Activated B cell treated with CpG ODN at 0.5 μM for 24 hours (primary cell): Measurements from ENCODE around the gene TPM1. TPM values are rescaled to one million over a fixed set of nuclear protein-coding genes. Genes with fewer than 3 reads are reported as not detected.

Experiments
- ATAC-seq: fragments of 200-7000 bp; cut with Tn5 transposase; one replicate; pipeline ENCODE4 v1.10.0; 2021; ENCODE audit warnings: low read depth, mild to moderate bottlenecking, moderate library complexity
- CTCF ChIA-PET: fragments of 350-600 bp; sonication (Branson Sonifier 250); formaldehyde crosslinking; loops from one replicate; lab custom pipeline; 2021; ENCODE audit warnings: antibody characterized with exemption; lab: Charles Lee
- POLR2A ChIA-PET: fragments of 350-600 bp; sonication (Branson Sonifier 250); formaldehyde crosslinking; loops from one replicate; lab custom pipeline; 2021; ENCODE audit warnings: antibody characterized with exemption; lab: Charles Lee
- DNase-seq: peaks from one replicate; pipeline ENCODE4 v3.0.0; 2022
- H3K27ac Mint-ChIP-seq: one replicate; pipeline ENCODE4 v1.8.0; 2020; ENCODE audit warnings: mixed read lengths
- H3K27me3 Mint-ChIP-seq: one replicate; pipeline ENCODE4 v1.8.0; 2021; ENCODE audit warnings: mixed read lengths
- H3K36me3 Mint-ChIP-seq: one replicate; pipeline ENCODE4 v1.8.0; 2021; ENCODE audit warnings: low read depth, mixed read lengths
- H3K4me1 Mint-ChIP-seq: one replicate; pipeline ENCODE4 v1.8.0; 2021; ENCODE audit warnings: mixed read lengths
- H3K4me3 Mint-ChIP-seq: one replicate; pipeline ENCODE4 v1.8.0; 2020; ENCODE audit warnings: mild to moderate bottlenecking, mixed read lengths
- H3K9me3 Mint-ChIP-seq: one replicate; pipeline ENCODE4 v1.8.0; 2020; ENCODE audit warnings: mixed read lengths
- intact Hi-C: fragments of 100-400 bp; cut with micrococcal nuclease; formaldehyde crosslinking; loops from one replicate; pipeline ENCODE4 v1.15.1; 2024
- total RNA-seq: library from RNA; stranded (reverse); gene quantifications from 2 replicates; pipeline ENCODE4 v1.2.3, GENCODE V29; 2022
- TF ChIP-seq, protein P1 (sequence below): fragments of 200-600 bp; IDR thresholded peaks from one replicate; pipeline ENCODE4 v1.8.0; 2022; ENCODE audit warnings: antibody characterized with exemption, mild to moderate bottlenecking

TPM1 gene
- total RNA-seq, 1 donor from 2014 or later = 7.8 TPM

DNA sequence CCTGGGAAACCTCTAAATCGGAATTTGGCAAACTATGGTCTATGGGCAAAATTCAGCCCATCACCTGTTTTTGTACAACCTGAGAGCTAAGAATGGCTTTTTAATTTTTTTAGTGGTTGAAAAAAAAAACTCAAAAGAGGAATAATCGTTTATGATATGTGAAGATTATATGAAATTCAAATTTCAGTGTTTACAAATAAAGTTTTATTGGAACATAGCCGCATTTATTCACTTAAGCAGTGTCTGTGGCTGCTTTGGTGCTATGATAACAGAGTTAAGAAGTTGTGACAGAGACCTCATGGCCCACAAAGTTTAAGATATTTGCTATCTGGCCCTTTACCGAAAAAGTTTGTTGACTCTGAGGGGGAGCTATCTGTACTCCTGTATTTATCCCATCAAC lies 42.7 kb downstream of the TPM1 start:
- Mint-ChIP-seq H3K27ac (no peak overlapping the region), H3K36me3 (no peaks in the 10 kb centered on the region), H3K4me3 (no peak overlapping the region), H3K27me3 (peaks cover 7% of the 10 kb centered on the region), H3K4me1 (no peaks in the 10 kb centered on the region), H3K9me3 (no peaks in the 10 kb centered on the region)
- intact Hi-C loops = no loop called here
- CTCF ChIA-PET = no interaction called here
- ATAC-seq = no peak
- POLR2A ChIA-PET = no interaction called here
- TF ChIP-seq, protein P1, sequence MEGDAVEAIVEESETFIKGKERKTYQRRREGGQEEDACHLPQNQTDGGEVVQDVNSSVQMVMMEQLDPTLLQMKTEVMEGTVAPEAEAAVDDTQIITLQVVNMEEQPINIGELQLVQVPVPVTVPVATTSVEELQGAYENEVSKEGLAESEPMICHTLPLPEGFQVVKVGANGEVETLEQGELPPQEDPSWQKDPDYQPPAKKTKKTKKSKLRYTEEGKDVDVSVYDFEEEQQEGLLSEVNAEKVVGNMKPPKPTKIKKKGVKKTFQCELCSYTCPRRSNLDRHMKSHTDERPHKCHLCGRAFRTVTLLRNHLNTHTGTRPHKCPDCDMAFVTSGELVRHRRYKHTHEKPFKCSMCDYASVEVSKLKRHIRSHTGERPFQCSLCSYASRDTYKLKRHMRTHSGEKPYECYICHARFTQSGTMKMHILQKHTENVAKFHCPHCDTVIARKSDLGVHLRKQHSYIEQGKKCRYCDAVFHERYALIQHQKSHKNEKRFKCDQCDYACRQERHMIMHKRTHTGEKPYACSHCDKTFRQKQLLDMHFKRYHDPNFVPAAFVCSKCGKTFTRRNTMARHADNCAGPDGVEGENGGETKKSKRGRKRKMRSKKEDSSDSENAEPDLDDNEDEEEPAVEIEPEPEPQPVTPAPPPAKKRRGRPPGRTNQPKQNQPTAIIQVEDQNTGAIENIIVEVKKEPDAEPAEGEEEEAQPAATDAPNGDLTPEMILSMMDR = no peak
- no peak for DNase-seq

DNA sequence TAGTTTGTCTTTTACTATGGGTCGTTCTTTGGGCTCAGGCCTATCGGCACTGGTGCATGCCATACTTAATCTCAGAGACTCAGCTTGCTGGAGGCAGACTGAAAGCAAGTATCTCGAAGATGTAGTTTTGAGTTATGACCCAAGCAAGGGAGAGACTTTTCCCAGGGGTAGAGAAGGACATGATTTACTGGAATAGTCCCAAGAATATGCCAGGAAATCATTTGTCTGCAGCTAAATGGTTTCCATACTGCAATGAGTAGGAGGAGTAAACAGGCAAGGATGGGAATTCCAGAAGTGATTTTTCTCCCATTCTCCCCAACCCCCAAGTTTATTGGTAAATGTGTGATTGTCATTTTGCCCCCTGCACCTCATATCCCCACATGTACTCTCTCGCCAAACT lies 43.7 kb downstream of the TPM1 start:
- no peaks in the 10 kb centered on the region for H3K4me1 Mint-ChIP-seq
- H3K27ac Mint-ChIP-seq = no peak overlapping the region
- intact Hi-C loops = no loop called here
- ATAC-seq = no peak
- H3K4me3 Mint-ChIP-seq = no peak overlapping the region
- H3K27me3 Mint-ChIP-seq = peaks cover 3% of the 10 kb centered on the region
- no peak for DNase-seq
- H3K36me3 Mint-ChIP-seq = no peaks in the 10 kb centered on the region
- no peaks in the 10 kb centered on the region for H3K9me3 Mint-ChIP-seq
- TF ChIP-seq, protein P1 = no peak
- CTCF ChIA-PET = no interaction called here
- POLR2A ChIA-PET = no interaction called here

DNA sequence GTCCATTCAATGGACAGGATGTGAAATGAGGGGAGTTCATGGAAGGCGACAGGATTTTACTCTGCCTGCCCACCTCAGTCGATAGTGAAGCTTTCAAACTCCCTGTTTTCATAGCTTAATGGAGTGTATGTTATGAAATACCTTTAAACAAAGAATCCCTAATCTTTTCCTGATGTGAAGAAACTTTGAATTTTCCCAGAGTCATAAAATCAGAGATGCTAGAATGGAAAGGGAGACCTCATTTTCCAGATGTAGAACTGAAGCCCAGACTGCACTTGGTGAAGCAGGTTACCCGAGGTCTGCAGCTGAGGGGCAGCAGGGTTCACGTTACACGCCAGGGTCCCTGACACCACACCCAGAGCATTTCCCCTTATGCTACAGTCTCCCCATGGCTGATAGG lies 44.4 kb downstream of the TPM1 start:
- ATAC-seq (no peak), DNase-seq (no peak)
- TF ChIP-seq, protein P1 = no peak
- intact Hi-C loops = no loop called here
- Mint-ChIP-seq H3K36me3 (no peaks in the 10 kb centered on the region), H3K27me3 (no peaks in the 10 kb centered on the region), H3K4me3 (no peak overlapping the region), H3K4me1 (no peaks in the 10 kb centered on the region), H3K9me3 (no peaks in the 10 kb centered on the region), H3K27ac (no peak overlapping the region)
- ChIA-PET CTCF (no interaction called here), POLR2A (no interaction called here)

DNA sequence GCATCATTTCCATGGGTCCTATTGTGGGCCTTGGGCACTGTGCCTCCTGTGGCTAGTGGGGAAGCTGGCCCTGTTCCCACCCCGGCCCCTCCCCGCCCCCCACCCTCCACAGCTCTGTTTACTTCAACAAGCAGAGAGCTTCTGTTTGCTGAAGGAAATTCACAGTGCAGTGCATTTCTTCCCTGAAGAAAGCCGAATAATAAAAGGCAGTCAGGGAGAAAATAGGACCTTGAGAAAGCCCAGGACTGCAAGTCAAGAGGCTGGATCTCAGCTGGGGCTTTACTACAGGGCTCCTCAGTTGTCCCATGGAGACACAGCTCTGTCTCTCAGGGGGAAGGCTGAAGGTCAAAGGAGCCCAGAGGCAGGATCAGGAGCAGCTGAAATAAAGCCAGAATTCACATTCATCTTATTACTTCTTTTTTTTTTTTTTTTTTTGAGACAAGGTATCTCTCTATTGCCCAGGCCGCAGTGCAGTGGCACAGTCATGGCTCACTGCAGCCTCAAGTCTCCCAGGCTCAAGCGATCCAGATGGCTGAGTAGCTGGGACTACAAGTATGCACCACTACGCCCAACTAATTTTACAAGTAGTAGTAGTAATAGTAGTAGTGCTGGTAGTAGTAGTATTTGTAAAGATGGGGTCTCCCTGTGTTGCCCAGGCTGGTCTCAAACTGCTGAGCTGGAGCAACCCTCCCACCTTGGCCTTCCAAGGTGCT lies 46.1 kb downstream of the TPM1 start:
- TF ChIP-seq, protein P1 = no peak
- no peak for ATAC-seq
- Mint-ChIP-seq H3K36me3 (no peaks in the 10 kb centered on the region), H3K9me3 (no peaks in the 10 kb centered on the region), H3K4me3 (no peak overlapping the region), H3K4me1 (peaks cover 3% of the 10 kb centered on the region), H3K27ac (no peak overlapping the region), H3K27me3 (no peaks in the 10 kb centered on the region)
- DNase-seq = no peak
- CTCF ChIA-PET = no interaction called here
- intact Hi-C loops = no loop called here
- POLR2A ChIA-PET = no interaction called here

DNA sequence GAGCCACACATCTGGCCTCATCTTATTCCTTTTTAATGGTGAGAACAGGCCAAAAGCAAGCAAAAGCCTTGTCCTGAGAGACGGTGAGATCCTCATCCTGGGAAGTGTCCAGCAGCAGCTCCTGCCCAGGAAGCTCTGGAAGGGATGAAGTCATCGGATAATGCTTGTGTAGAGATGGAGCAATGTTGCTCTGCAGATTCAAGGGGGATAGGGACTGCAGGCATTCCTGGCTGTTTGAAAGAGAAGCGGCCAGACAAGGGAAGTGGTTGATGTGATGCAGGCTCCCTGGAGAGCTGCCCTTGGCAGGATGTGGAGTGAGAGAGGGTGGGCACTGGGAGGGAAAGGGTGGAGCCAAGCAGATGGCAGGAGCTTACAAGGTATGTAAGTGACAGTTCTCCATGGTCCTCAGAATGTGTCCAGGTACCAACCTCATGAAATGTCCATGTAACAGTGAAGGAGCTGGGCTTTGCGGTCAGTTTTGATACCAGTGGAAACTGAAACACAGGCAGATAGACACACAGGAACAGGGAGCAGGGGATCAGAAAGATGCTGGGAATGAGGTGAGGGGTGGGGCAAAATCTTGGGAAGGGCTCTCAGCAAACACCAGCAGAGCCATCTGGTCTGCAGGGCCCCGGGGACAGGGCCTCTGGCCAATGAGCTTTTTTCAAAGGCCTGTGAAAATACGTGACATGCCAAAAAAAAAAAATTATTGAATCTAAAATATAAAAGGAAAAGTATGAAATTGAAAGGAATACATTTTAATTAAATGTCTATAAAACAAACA lies 46.9 kb downstream of the TPM1 start:
- Mint-ChIP-seq H3K4me1 (peaks cover 4% of the 10 kb centered on the region), H3K9me3 (no peaks in the 10 kb centered on the region), H3K27me3 (no peaks in the 10 kb centered on the region), H3K27ac (no peak overlapping the region), H3K4me3 (no peak overlapping the region), H3K36me3 (no peaks in the 10 kb centered on the region)
- CTCF ChIA-PET = no interaction called here
- DNase-seq = no peak
- ATAC-seq = no peak
- TF ChIP-seq, protein P1 = no peak
- POLR2A ChIA-PET = no interaction called here
- intact Hi-C loops = no loop called here
